Parathyroid adenoma (tissue), 2 donors: Measurements from ENCODE around the gene PEX6.

ENCODE experiments used
- H2AFZ ChIP-seq: fragments of 300-600 bp; sonication (generic); one replicate; pipeline ENCODE4 v1.7.0; 2017; ENCODE audit warnings: antibody characterized with exemption, mild to moderate bottlenecking
- H3K27ac ChIP-seq: fragments of 300-600 bp; sonication (generic); one replicate; pipeline ENCODE4 v1.7.0; 2017
- H3K27me3 ChIP-seq: fragments of 300-600 bp; sonication (generic); one replicate; pipeline ENCODE4 v1.7.0; 2017; ENCODE audit warnings: low read length; ENCODE audit not compliant: control insufficient read depth, insufficient read depth
- H3K36me3 ChIP-seq: fragments of 300-600 bp; sonication (generic); one replicate; pipeline ENCODE4 v1.7.0; 2017; ENCODE audit warnings: low read length; ENCODE audit not compliant: control insufficient read depth, insufficient read depth
- H3K4me1 ChIP-seq: fragments of 300-600 bp; sonication (generic); one replicate; pipeline ENCODE4 v1.7.0; 2017; ENCODE audit warnings: control low read depth
- H3K4me2 ChIP-seq: fragments of 300-600 bp; sonication (generic); one replicate; pipeline ENCODE4 v1.7.0; 2017; ENCODE audit warnings: low read length
- H3K4me3 ChIP-seq: fragments of 300-600 bp; sonication (generic); one replicate; pipeline ENCODE4 v1.7.0; 2017; ENCODE audit warnings: low read depth, low read length
- H3K79me2 ChIP-seq: fragments of 300-600 bp; sonication (generic); one replicate; pipeline ENCODE4 v1.7.0; 2017; ENCODE audit warnings: control low read depth
- H3K9ac ChIP-seq: fragments of 300-600 bp; sonication (generic); one replicate; pipeline ENCODE4 v1.7.0; 2017; ENCODE audit warnings: mild to moderate bottlenecking
- H3K9me3 ChIP-seq: fragments of 300-600 bp; sonication (generic); one replicate; pipeline ENCODE4 v1.7.0; 2017; ENCODE audit warnings: low read length; ENCODE audit not compliant: control insufficient read depth
- TF ChIP-seq, protein P1 (sequence below): fragments of 300-600 bp; sonication (generic); IDR thresholded peaks from one replicate; pipeline ENCODE4 v1.7.0; 2017; ENCODE audit warnings: antibody characterized with exemption, mild to moderate bottlenecking
- donor health status: primary hyperparathyroidism.

PEX6 gene

DNA sequence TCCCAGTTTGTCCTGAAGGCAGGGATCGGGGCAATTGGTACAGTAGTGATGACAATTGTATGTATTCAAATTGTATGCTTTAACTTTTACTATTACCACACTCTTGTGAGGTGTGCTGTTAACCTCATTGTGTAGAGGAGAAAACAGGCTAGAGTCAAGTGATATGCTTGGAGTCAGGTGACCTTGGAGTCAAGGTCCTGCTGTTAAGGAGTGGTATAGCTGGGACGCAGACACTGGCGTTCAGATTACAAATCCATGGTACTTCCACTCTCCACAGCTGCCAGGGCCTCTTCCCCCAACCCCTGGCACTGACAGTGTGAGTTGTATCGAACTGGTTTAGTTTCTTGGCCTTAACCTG lies 39.2 kb downstream of the PEX6 start:
- H3K36me3 ChIP-seq: no peaks in the 10 kb centered on the region
- H3K4me3 ChIP-seq: no peak overlapping the region

DNA sequence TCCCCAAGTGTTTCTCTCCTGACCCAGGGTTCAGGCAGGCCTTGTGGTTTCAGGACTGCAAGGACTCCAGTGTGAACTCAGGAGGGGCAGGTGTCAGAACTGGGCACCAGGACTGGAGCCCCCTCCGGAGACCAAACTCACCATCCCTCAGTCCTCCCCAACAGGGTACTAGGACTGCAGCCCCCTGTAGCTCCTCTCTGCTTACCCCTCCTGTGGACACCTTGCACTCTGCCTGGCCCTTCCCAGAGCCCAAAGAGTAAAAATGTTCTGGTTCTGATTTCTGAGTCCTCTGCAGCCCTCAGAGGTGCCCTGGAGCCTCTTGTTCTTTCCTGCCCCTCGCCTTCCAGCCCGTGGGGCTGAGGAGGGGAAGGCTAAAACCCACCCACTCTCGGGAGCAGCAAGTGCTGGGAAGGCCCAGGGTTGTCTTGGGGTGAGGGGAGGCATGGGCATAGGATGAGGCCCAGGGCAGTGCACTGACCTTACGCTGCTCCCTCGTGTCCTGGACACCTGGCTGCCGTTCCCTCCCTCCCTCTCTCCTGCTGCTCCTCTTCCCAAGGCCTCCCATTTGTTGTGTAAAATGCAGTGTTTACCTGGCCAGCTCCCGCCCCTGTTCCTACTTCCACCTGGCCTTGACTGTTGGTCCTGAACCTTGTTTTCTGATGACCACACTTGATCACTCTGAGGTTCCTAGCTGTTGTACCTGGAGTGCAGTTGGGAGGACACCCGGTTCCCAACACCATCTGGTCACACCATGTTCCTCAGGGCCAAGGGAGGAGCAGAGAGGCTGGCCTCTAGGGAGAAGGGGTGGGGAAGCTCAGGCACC lies 39.8 kb downstream of the PEX6 start:
- Histone ChIP-seq H3K36me3 (no peaks in the 10 kb centered on the region), H3K79me2 (no peaks in the 10 kb centered on the region), H3K9ac (no peak overlapping the region), H3K4me3 (no peak overlapping the region), H2AFZ (no peak overlapping the region), H3K4me2 (no peak overlapping the region), H3K9me3 (no peaks in the 10 kb centered on the region), H3K27me3 (no peaks in the 10 kb centered on the region), H3K27ac (no peak overlapping the region), H3K4me1 (no peaks in the 10 kb centered on the region)
- TF ChIP-seq, protein P1, sequence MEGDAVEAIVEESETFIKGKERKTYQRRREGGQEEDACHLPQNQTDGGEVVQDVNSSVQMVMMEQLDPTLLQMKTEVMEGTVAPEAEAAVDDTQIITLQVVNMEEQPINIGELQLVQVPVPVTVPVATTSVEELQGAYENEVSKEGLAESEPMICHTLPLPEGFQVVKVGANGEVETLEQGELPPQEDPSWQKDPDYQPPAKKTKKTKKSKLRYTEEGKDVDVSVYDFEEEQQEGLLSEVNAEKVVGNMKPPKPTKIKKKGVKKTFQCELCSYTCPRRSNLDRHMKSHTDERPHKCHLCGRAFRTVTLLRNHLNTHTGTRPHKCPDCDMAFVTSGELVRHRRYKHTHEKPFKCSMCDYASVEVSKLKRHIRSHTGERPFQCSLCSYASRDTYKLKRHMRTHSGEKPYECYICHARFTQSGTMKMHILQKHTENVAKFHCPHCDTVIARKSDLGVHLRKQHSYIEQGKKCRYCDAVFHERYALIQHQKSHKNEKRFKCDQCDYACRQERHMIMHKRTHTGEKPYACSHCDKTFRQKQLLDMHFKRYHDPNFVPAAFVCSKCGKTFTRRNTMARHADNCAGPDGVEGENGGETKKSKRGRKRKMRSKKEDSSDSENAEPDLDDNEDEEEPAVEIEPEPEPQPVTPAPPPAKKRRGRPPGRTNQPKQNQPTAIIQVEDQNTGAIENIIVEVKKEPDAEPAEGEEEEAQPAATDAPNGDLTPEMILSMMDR: no peak

More for the DNA sequence above, 39.2 kb downstream of the PEX6 start:
- no peak overlapping the region for H2AFZ ChIP-seq
- TF ChIP-seq, protein P1: no peak
- H3K4me2 ChIP-seq: no peak overlapping the region
- no peaks in the 10 kb centered on the region for H3K4me1 ChIP-seq
- no peaks in the 10 kb centered on the region for H3K27me3 ChIP-seq
- no peaks in the 10 kb centered on the region for H3K9me3 ChIP-seq
- H3K27ac ChIP-seq: no peak overlapping the region
- H3K79me2 ChIP-seq: no peaks in the 10 kb centered on the region
- H3K9ac ChIP-seq: no peak overlapping the region

DNA sequence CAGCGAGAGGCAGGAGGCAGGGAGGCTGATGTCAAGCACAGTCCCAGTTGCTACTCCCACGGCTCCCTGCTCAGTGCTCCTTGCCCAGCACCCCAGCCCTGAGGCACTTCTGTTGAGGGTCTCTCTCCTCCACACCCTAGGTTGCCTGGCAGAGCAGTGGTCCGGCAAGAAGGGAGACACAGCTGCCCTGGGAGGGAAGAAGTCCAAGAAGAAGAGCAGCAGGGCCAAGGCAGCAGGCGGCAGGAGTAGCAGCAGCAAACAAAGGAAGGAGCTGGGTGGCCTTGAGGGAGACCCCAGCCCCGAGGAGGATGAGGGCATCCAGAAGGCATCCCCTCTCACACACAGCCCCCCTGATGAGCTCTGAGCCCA lies 40.6 kb downstream of the PEX6 start:
- Histone ChIP-seq H3K9me3 (no peaks in the 10 kb centered on the region), H3K4me1 (no peaks in the 10 kb centered on the region), H3K36me3 (no peaks in the 10 kb centered on the region), H3K27me3 (no peaks in the 10 kb centered on the region), H3K4me2 (no peak overlapping the region), H3K4me3 (no peak overlapping the region), H3K27ac (no peak overlapping the region), H2AFZ (no peak overlapping the region), H3K9ac (no peak overlapping the region), H3K79me2 (no peaks in the 10 kb centered on the region)
- TF ChIP-seq, protein P1: no peak

DNA sequence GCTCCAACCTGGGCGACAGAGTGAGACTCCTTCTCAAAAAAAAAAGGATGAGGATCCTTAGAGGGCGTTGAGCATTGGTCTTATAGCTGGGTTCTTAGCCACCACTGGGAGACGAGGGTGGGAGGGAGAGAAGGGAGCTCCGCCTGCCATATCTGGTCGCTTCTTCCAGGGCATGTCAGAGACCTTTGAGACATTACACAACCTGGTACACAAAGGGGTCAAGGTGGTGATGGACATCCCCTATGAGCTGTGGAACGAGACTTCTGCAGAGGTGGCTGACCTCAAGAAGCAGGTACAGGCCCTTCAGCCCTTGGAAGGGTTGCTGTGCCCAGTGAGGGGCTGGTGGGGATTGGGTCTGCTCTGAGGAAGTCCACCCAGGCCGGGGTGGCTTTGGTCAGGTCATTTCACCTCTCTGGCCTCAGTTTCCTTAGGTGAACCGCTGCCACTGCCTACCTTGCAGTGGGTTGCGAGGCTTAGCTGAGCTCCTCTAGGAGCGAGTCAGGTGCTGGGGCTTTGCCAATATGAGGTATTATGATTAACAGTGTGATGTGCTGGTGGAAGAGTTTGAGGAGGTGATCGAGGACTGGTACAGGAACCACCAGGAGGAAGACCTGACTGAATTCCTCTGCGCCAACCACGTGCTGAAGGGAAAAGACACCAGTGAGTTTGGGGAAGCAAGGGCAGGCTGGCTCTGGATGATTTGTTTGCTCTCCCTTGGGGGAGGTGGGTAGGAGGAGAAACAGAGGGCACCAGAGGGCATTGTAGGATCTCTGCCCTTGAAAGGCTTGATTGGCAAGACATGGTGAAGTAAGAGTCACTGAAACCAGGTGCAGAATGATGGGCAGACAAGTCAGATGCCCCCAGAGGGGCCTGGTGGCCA lies 41.2 kb downstream of the PEX6 start:
- TF ChIP-seq, protein P1: no peak
- no peaks in the 10 kb centered on the region for H3K9me3 ChIP-seq
- no peaks in the 10 kb centered on the region for H3K36me3 ChIP-seq
- H3K9ac ChIP-seq: no peak overlapping the region
- no peak overlapping the region for H3K4me3 ChIP-seq
- no peak overlapping the region for H3K27ac ChIP-seq
- peaks cover 3% of the 10 kb centered on the region for H3K79me2 ChIP-seq
- no peaks in the 10 kb centered on the region for H3K4me1 ChIP-seq
- no peak overlapping the region for H3K4me2 ChIP-seq
- H3K27me3 ChIP-seq: no peaks in the 10 kb centered on the region
- no peak overlapping the region for H2AFZ ChIP-seq
